Measurements from ENCODE around the gene ZNF19.

- no peak for TF ChIP-seq CTCF (IDR thresholded peaks at IDR 0.05)
- TF ChIP-seq POLR2AphosphoS5 (IDR thresholded peaks at IDR 0.05; ENCODE audit: insufficient read depth in 1 of 2, low read depth in 1 of 2) = no peak
Measured at GRCh38 chr16:71514476-71514875, 25.4 kb upstream of the ZNF19 start.

All from vagina (tissue), 2 donors.